Measurements from ENCODE around the gene FBXO44. TPM values are rescaled to one million over a fixed set of nuclear protein-coding genes. Genes with fewer than 3 reads are reported as not detected.

Gene FBXO44
- total RNA-seq, 6 experiments from 2014 or later = 15.1 to 24.1 (median 18.9) TPM

- Mint-ChIP-seq H3K4me1 (ENCODE audit: low read depth) (no peaks in the 10 kb centered on the region), H3K9me3 (no peaks in the 10 kb centered on the region; the same call in 1 of the 2 replicates), H3K4me3 (no peak overlapping the region), H3K27me3 (ENCODE audit: insufficient read depth) (peaks cover 39% of the 10 kb centered on the region), H3K27ac (no peak overlapping the region), H3K36me3 (ENCODE audit: low read depth) (no peaks in the 10 kb centered on the region)
- DNase-seq = no peak
- no peak for TF ChIP-seq CTCF (IDR thresholded peaks at IDR 0.05)
Observed at GRCh38 chr1:11613347-11613746, 41.3 kb upstream of the FBXO44 start.

GRCh38 chr1:11615090-11615489 lies 39.6 kb upstream of the FBXO44 start:
- Mint-ChIP-seq H3K4me3 (no peak overlapping the region), H3K36me3 (ENCODE audit: low read depth) (no peaks in the 10 kb centered on the region), H3K9me3 (no peaks in the 10 kb centered on the region; the same call in 1 of the 2 replicates), H3K4me1 (ENCODE audit: low read depth) (no peaks in the 10 kb centered on the region), H3K27ac (no peak overlapping the region), H3K27me3 (ENCODE audit: insufficient read depth) (peaks cover 35% of the 10 kb centered on the region)
- TF ChIP-seq CTCF (IDR thresholded peaks at IDR 0.05) = no peak
- DNase-seq = no peak

DNA sequence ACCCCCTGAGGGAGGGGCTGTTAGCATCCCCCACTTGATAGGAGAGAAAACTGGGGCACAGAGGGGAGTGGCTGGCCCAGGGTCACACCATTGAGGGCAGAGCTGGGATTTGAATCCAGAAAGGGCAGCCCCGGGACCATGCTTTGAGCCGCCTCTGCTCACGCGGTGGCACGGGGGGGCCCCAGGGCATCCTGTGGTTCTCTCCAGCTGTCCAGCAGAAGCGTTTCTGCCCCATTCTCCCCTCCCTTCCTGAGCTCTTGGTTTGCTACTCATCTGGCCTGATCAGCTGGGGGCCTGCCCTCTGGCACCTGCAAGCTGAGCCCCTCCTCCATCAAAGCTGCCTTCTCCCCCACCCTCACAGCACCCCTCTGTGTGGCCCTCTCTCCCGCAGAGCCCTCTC lies 37.9 kb upstream of the FBXO44 start:
- no peak for DNase-seq
- no peaks in the 10 kb centered on the region; the same call in 1 of the 2 replicates for H3K9me3 Mint-ChIP-seq
- H3K4me3 Mint-ChIP-seq = no peak overlapping the region
- H3K27ac Mint-ChIP-seq = no peak overlapping the region
- peaks cover 41% of the 10 kb centered on the region for H3K27me3 Mint-ChIP-seq (ENCODE audit: insufficient read depth)
- no peaks in the 10 kb centered on the region for H3K4me1 Mint-ChIP-seq (ENCODE audit: low read depth)
- no peak for TF ChIP-seq CTCF (IDR thresholded peaks at IDR 0.05)
- H3K36me3 Mint-ChIP-seq (ENCODE audit: low read depth) = no peaks in the 10 kb centered on the region

DNA sequence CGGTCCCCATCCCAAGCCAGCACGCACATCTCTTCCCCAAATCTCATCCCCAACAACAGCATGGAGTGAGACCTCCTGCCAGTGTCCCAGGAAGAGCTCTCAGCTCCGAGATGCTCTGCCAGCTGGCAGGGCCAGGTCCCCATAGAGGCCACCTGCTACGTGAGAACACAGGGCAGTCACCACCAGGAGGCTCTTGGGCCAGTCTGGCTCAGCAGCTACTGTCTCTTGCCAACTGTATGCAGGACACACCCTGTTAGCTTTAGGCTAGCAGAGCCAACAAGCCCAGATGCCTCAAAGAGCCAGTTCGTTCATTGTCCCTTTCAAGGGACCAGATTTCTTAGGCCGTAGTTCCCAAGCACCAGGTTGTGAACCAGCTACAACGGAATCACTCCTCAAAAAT lies 37.4 kb upstream of the FBXO44 start:
- no peaks in the 10 kb centered on the region for H3K36me3 Mint-ChIP-seq (ENCODE audit: low read depth)
- peaks cover 43% of the 10 kb centered on the region for H3K27me3 Mint-ChIP-seq (ENCODE audit: insufficient read depth)
- no peak overlapping the region for H3K27ac Mint-ChIP-seq
- no peak for DNase-seq
- no peak for TF ChIP-seq CTCF (IDR thresholded peaks at IDR 0.05)
- no peaks in the 10 kb centered on the region for H3K4me1 Mint-ChIP-seq (ENCODE audit: low read depth)
- no peaks in the 10 kb centered on the region; the same call in 1 of the 2 replicates for H3K9me3 Mint-ChIP-seq
- no peak overlapping the region for H3K4me3 Mint-ChIP-seq

DNA sequence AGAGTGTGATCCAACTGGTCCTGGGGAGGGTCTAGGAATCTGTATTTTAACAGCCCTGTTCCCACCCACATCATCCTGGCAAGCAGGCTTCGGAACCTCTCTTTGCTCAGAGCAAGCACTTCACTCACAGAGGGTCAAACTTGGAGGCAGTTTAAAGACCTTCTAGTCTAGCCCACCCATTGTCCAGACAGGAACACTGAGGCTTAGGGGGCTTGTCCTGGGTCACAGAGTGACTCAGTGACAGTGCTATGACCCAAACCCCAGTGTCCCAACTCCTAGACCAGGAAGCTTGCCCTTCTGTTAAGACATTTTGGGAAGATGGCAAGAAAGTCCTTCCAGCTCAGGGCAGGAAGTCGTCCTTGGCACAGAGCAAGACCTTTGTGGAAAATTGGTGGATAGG lies 36.9 kb upstream of the FBXO44 start:
- H3K4me3 Mint-ChIP-seq = no peak overlapping the region
- H3K9me3 Mint-ChIP-seq = no peaks in the 10 kb centered on the region; the same call in 1 of the 2 replicates
- peaks cover 43% of the 10 kb centered on the region for H3K27me3 Mint-ChIP-seq (ENCODE audit: insufficient read depth)
- H3K27ac Mint-ChIP-seq = no peak overlapping the region
- DNase-seq = no peak
- no peak for TF ChIP-seq CTCF (IDR thresholded peaks at IDR 0.05)
- no peaks in the 10 kb centered on the region for H3K4me1 Mint-ChIP-seq (ENCODE audit: low read depth)
- no peaks in the 10 kb centered on the region for H3K36me3 Mint-ChIP-seq (ENCODE audit: low read depth)

- no peak for TF ChIP-seq CTCF (IDR thresholded peaks at IDR 0.05)
- peaks cover 38% of the 10 kb centered on the region for H3K27me3 Mint-ChIP-seq (ENCODE audit: insufficient read depth)
- no peaks in the 10 kb centered on the region for H3K9me3 Mint-ChIP-seq
- no peak overlapping the region for H3K4me3 Mint-ChIP-seq
- no peak for DNase-seq
- no peak overlapping the region for H3K27ac Mint-ChIP-seq
- no peaks in the 10 kb centered on the region for H3K36me3 Mint-ChIP-seq (ENCODE audit: low read depth)
- H3K4me1 Mint-ChIP-seq (ENCODE audit: low read depth) = no peaks in the 10 kb centered on the region
Observed at GRCh38 chr1:11620405-11620804, 34.3 kb upstream of the FBXO44 start.

Data from HFFc6 (cell line).